OCI-LY1 (cell line): ENCODE data around the gene DMGDH.

ENCODE experiments used
- H2AFZ ChIP-seq: fragments of 200-600 bp; sonication (generic), shearing (Covaris generic); 2 replicates; pipeline ENCODE4 v1.6.0; 2014; ENCODE audit warnings: antibody characterized with exemption, mild to moderate bottlenecking, low read length
- H3F3A ChIP-seq: fragments of 200-600 bp; sonication (generic), shearing (Covaris generic); 2 replicates; pipeline ENCODE4 v1.6.0; 2014; ENCODE audit warnings: mild to moderate bottlenecking, antibody characterized with exemption, low read length, moderate library complexity; ENCODE audit not compliant: insufficient read depth
- H3K27ac ChIP-seq: fragments of 200-600 bp; sonication (generic); 2 replicates; pipeline ENCODE4 v1.5.1; 2014; ENCODE audit warnings: low read length, mixed run types, mild to moderate bottlenecking, low read depth; ENCODE audit not compliant: poor library complexity, severe bottlenecking
- H3K27me3 ChIP-seq: fragments of 200-600 bp; sonication (generic); 2 replicates; pipeline ENCODE4 v1.6.0; 2014; ENCODE audit warnings: antibody characterized with exemption, mild to moderate bottlenecking, low read length, moderate library complexity; ENCODE audit not compliant: insufficient read depth
- H3K36me3 ChIP-seq: fragments of 200-600 bp; sonication (generic); 2 replicates; pipeline ENCODE4 v1.6.1; 2014; ENCODE audit warnings: mild to moderate bottlenecking, antibody characterized with exemption, low read length, moderate library complexity, mixed read lengths; ENCODE audit not compliant: insufficient read depth
- H3K4me1 ChIP-seq: fragments of 200-600 bp; sonication (generic); 2 replicates; pipeline ENCODE4 v1.5.1; 2014; ENCODE audit warnings: mild to moderate bottlenecking, low read length, moderate library complexity; ENCODE audit not compliant: insufficient read depth, severe bottlenecking
- H3K4me2 ChIP-seq: fragments of 200-600 bp; sonication (generic), shearing (Covaris generic); 2 replicates; pipeline ENCODE4 v1.6.1; 2014; ENCODE audit warnings: low read length
- H3K4me3 ChIP-seq: fragments of 200-600 bp; sonication (generic); 2 replicates; pipeline ENCODE4 v1.5.1; 2014; ENCODE audit warnings: low read length, low read depth, mild to moderate bottlenecking, mixed read lengths; ENCODE audit not compliant: poor library complexity, severe bottlenecking
- H3K79me2 ChIP-seq: fragments of 200-600 bp; shearing (Covaris generic); 2 replicates; pipeline ENCODE4 v1.6.1; 2016; ENCODE audit warnings: mixed run types, low read length, mixed read lengths; ENCODE audit not compliant: insufficient read depth
- H3K9ac ChIP-seq: fragments of 200-600 bp; sonication (generic), shearing (Covaris generic); 2 replicates; pipeline ENCODE4 v1.6.1; 2014; ENCODE audit warnings: mild to moderate bottlenecking, low read length, mixed read lengths
- H3K9me2 ChIP-seq: fragments of 200-600 bp; sonication (generic), shearing (Covaris generic); 2 replicates; pipeline ENCODE4 v1.6.1; 2014; ENCODE audit warnings: low read depth, mild to moderate bottlenecking, low read length, mixed read lengths
- H3K9me3 ChIP-seq: fragments of 200-600 bp; shearing (Covaris generic); 2 replicates; pipeline ENCODE4 v1.6.1; 2014; ENCODE audit warnings: low read length, mixed read lengths
- H4K20me1 ChIP-seq: fragments of 200-600 bp; sonication (generic), shearing (Covaris generic); 2 replicates; pipeline ENCODE4 v1.6.0; 2016; ENCODE audit warnings: mild to moderate bottlenecking, low read length; ENCODE audit not compliant: insufficient read depth
- EZH2 ChIP-seq: fragments of 200-600 bp; sonication (generic), shearing (Covaris generic); IDR thresholded peaks from 2 replicates; pipeline ENCODE4 v1.8.0; 2017; ENCODE audit warnings: borderline replicate concordance, mixed run types, mild to moderate bottlenecking, antibody characterized with exemption, low read length, moderate library complexity, mixed read lengths
- TF ChIP-seq, protein P1 (sequence below): fragments of 200-600 bp; sonication (generic), shearing (Covaris generic); IDR thresholded peaks from 2 replicates; pipeline ENCODE4 v1.5.1; 2017; ENCODE audit warnings: mild to moderate bottlenecking, antibody characterized with exemption, low read length, moderate library complexity, mixed read lengths

Gene DMGDH

GRCh38 chr5:79023947-79024346 lies 45.5 kb downstream of the DMGDH start:
- Histone ChIP-seq H3K4me1 (no peaks in the 10 kb centered on the region), H3K4me3 (no peak overlapping the region), H3K27me3 (no peaks in the 10 kb centered on the region), H3K4me2 (no peak overlapping the region), H3K79me2 (no peaks in the 10 kb centered on the region), H3K9me2 (no peaks in the 10 kb centered on the region), H4K20me1 (no peaks in the 10 kb centered on the region), H2AFZ (no peak overlapping the region), H3F3A (no peaks in the 10 kb centered on the region), H3K9ac (no peak overlapping the region), H3K36me3 (no peaks in the 10 kb centered on the region), H3K27ac (no peak overlapping the region), H3K9me3 (no peaks in the 10 kb centered on the region)
- TF ChIP-seq, protein P1, sequence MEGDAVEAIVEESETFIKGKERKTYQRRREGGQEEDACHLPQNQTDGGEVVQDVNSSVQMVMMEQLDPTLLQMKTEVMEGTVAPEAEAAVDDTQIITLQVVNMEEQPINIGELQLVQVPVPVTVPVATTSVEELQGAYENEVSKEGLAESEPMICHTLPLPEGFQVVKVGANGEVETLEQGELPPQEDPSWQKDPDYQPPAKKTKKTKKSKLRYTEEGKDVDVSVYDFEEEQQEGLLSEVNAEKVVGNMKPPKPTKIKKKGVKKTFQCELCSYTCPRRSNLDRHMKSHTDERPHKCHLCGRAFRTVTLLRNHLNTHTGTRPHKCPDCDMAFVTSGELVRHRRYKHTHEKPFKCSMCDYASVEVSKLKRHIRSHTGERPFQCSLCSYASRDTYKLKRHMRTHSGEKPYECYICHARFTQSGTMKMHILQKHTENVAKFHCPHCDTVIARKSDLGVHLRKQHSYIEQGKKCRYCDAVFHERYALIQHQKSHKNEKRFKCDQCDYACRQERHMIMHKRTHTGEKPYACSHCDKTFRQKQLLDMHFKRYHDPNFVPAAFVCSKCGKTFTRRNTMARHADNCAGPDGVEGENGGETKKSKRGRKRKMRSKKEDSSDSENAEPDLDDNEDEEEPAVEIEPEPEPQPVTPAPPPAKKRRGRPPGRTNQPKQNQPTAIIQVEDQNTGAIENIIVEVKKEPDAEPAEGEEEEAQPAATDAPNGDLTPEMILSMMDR: no peak
- TF ChIP-seq EZH2: no peak

DNA sequence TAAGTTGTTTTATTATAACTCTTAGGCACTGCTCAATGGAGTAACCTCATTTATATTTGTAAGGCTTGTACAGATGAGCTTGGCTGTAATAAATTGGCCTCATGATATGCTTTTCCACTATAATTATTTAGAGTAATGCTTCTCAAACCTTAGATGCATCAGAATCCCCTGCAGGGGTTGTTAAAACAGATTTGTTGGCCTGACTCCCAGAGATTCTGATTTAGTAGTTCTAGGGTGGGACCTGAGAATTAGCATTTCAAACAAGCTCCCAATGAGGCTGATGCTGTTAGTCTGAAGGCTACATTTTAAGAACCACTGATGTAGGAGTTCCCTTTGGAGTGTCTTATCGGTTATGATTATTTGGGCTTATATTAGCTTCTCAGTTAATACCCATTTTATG lies 46.1 kb downstream of the DMGDH start:
- Histone ChIP-seq H3K9me3 (no peaks in the 10 kb centered on the region), H4K20me1 (no peaks in the 10 kb centered on the region), H3K27ac (no peak overlapping the region), H3K4me2 (no peak overlapping the region), H3K79me2 (no peaks in the 10 kb centered on the region), H2AFZ (no peak overlapping the region), H3K4me3 (no peak overlapping the region), H3K4me1 (no peaks in the 10 kb centered on the region), H3K9me2 (no peaks in the 10 kb centered on the region), H3K27me3 (no peaks in the 10 kb centered on the region), H3K9ac (no peak overlapping the region), H3F3A (no peaks in the 10 kb centered on the region), H3K36me3 (no peaks in the 10 kb centered on the region)
- TF ChIP-seq, protein P1: no peak
- TF ChIP-seq EZH2: no peak

GRCh38 chr5:79022771-79023170 lies 46.7 kb downstream of the DMGDH start:
- Histone ChIP-seq H3K36me3 (no peaks in the 10 kb centered on the region), H4K20me1 (no peaks in the 10 kb centered on the region), H3K79me2 (no peaks in the 10 kb centered on the region), H3K4me3 (no peak overlapping the region), H3K27ac (no peak overlapping the region), H3K4me2 (no peak overlapping the region), H3K27me3 (no peaks in the 10 kb centered on the region), H3K9me2 (no peaks in the 10 kb centered on the region), H3K9ac (no peak overlapping the region), H2AFZ (no peak overlapping the region), H3K4me1 (no peaks in the 10 kb centered on the region), H3F3A (no peaks in the 10 kb centered on the region), H3K9me3 (no peaks in the 10 kb centered on the region)
- no peak for TF ChIP-seq EZH2
- TF ChIP-seq, protein P1: no peak
